Body of pancreas (tissue), 4 donors: ENCODE measurements around the gene CAMTA1.

Source experiments
- CTCF ChIP-seq, 7 experiments: fragments of 450-650 bp in 4 of 7; fragments of 200-600 bp in 3 of 7; sonication (generic) in 3 of 7; IDR thresholded peaks; one replicate each; pipeline ENCODE4 v1.5.1; 2016 to 2019; ENCODE audit warnings: antibody characterized with exemption in 7 of 7
- POLR2A ChIP-seq, 3 donors: fragments of 450-650 bp; IDR thresholded peaks; one replicate each; pipeline ENCODE4 v1.6.1; 2016; ENCODE audit warnings: antibody characterized with exemption in 3 of 3, mild to moderate bottlenecking in 2 of 3

GRCh38 chr1:7093297-7093696, 308.0 kb downstream of the CAMTA1 start:
- TF ChIP-seq CTCF (IDR thresholded peaks at IDR 0.05) (no peak), POLR2A (IDR thresholded peaks at IDR 0.05) (no peak)
